Pons (tissue), 1 donor: ENCODE measurements around the gene ZNF366.

Experiments
- DNase-seq: peaks from one replicate; pipeline ENCODE4 v3.0.0-alpha.2; 2016; ENCODE audit warnings: low spot score

ZNF366 gene

GRCh38 chr5:72507231-72507906 is at the start of gene ZNF366:
ZNF366 (minus strand) TSS chr5:72507410; CDS start chr5:72461496, 45,914 bp downstream.
- peak; percentile 21 for DNase-seq

GRCh38 chr5:72556351-72557166 is 49.3 kb upstream of the ZNF366 start:
- DNase-seq: no peak

- DNase-seq: no peak
Measured at GRCh38 chr5:72555871-72556270, 48.7 kb upstream of the ZNF366 start.

GRCh38 chr5:72554897-72555296 is 47.7 kb upstream of the ZNF366 start:
- DNase-seq: no peak

- no peak for DNase-seq
Measured at GRCh38 chr5:72552041-72552557, 44.9 kb upstream of the ZNF366 start.

GRCh38 chr5:72550595-72550994 is 43.4 kb upstream of the ZNF366 start:
- DNase-seq: no peak

GRCh38 chr5:72543811-72544210 is 36.6 kb upstream of the ZNF366 start:
- DNase-seq: no peak

- no peak for DNase-seq
Measured at GRCh38 chr5:72543365-72543764, 36.2 kb upstream of the ZNF366 start.

GRCh38 chr5:72542695-72543094 is 35.5 kb upstream of the ZNF366 start:
- DNase-seq: no peak

- no peak for DNase-seq
Measured at GRCh38 chr5:72541501-72542225, 34.5 kb upstream of the ZNF366 start.

- DNase-seq: no peak
Measured at GRCh38 chr5:72540759-72541438, 33.7 kb upstream of the ZNF366 start.

- DNase-seq: no peak
Measured at GRCh38 chr5:72539726-72540125, 32.5 kb upstream of the ZNF366 start.

GRCh38 chr5:72539038-72539437 is 31.8 kb upstream of the ZNF366 start:
- no peak for DNase-seq

- no peak for DNase-seq
Measured at GRCh38 chr5:72537166-72537565, 30.0 kb upstream of the ZNF366 start.

GRCh38 chr5:72531496-72532190 is 24.4 kb upstream of the ZNF366 start:
- DNase-seq: no peak

- DNase-seq: no peak
Measured at GRCh38 chr5:72530196-72530595, 23.0 kb upstream of the ZNF366 start.

GRCh38 chr5:72529383-72529782 is 22.2 kb upstream of the ZNF366 start:
- DNase-seq: no peak

- DNase-seq: no peak
Measured at GRCh38 chr5:72525816-72526215, 18.6 kb upstream of the ZNF366 start.

- peak; percentile 72 for DNase-seq
Measured at GRCh38 chr5:72523960-72524582, 16.9 kb upstream of the ZNF366 start.

GRCh38 chr5:72522607-72523006 is 15.4 kb upstream of the ZNF366 start:
- no peak for DNase-seq

GRCh38 chr5:72519111-72519510 is 11.9 kb upstream of the ZNF366 start:
- no peak for DNase-seq
